Smooth muscle cell (in vitro differentiated cells): ENCODE measurements around the gene SPRYD3. TPM values are rescaled to one million over a fixed set of nuclear protein-coding genes. Genes with fewer than 3 reads are reported as not detected.
A peak's percentile ranks its signal among the peaks of the same experiment; 100 is the strongest.
"Not testable (repeated sequence)": the region's sequence is repeated elsewhere in the genome, so short reads cannot be mapped to it uniquely, and the experiment has no call there.

Experiments
- DNase-seq: peaks from one replicate; lab custom pipeline; 2025; ENCODE audit not compliant: unreplicated experiment; lab: John Stamatoyannopoulos, UW
- H2AFZ ChIP-seq: fragments of 200-600 bp; sonication (generic); 2 replicates; pipeline ENCODE4 v1.6.0; 2016; ENCODE audit warnings: antibody characterized with exemption, low read depth, mild to moderate bottlenecking
- H3F3A ChIP-seq: fragments of 200-600 bp; sonication (generic); 2 replicates; pipeline ENCODE4 v1.6.0; 2017; ENCODE audit warnings: antibody characterized with exemption, low read depth
- H3K27ac ChIP-seq: fragments of 200-600 bp; sonication (generic); 2 replicates; pipeline ENCODE4 v1.5.1; 2016; ENCODE audit warnings: low read depth, mild to moderate bottlenecking
- H3K27me3 ChIP-seq: fragments of 200-600 bp; sonication (generic); 2 replicates; pipeline ENCODE4 v1.6.1; 2016; ENCODE audit warnings: low read depth, mild to moderate bottlenecking
- H3K36me3 ChIP-seq: fragments of 200-600 bp; sonication (generic); 2 replicates; pipeline ENCODE4 v1.5.1; 2016; ENCODE audit warnings: low read depth
- H3K4me1 ChIP-seq: fragments of 200-600 bp; sonication (generic); 2 replicates; pipeline ENCODE4 v1.5.1; 2016; ENCODE audit warnings: low read depth
- H3K4me2 ChIP-seq: fragments of 200-600 bp; sonication (generic); 2 replicates; pipeline ENCODE4 v1.6.0; 2016; ENCODE audit warnings: mild to moderate bottlenecking
- H3K4me3 ChIP-seq: fragments of 200-600 bp; sonication (generic); 2 replicates; pipeline ENCODE4 v1.5.1; 2016; ENCODE audit warnings: mild to moderate bottlenecking
- H3K79me2 ChIP-seq: fragments of 200-600 bp; sonication (generic); 2 replicates; pipeline ENCODE4 v1.6.0; 2016; ENCODE audit warnings: low read depth, mild to moderate bottlenecking
- H3K9ac ChIP-seq: fragments of 200-600 bp; sonication (generic); 2 replicates; pipeline ENCODE4 v1.6.0; 2016; ENCODE audit warnings: low read depth
- H3K9me3 ChIP-seq: fragments of 200-600 bp; sonication (generic); replicated peaks from 2 replicates; pipeline ENCODE4 v1.5.1; 2016; ENCODE audit warnings: low read depth
- H4K20me1 ChIP-seq: fragments of 200-600 bp; sonication (generic); 2 replicates; pipeline ENCODE4 v1.6.0; 2016; ENCODE audit warnings: low read depth
- WGBS: methylation state at CpG from one replicate; pipeline ENCODE4 v1.1.7; 2016; ENCODE audit warnings: low lambda C conversion rate; 5-methylcytosine and 5-hydroxymethylcytosine counted together
- polyA plus RNA-seq: library from polyadenylated mRNA; unstranded; fragments of >200 nt; fragmentation: Nextera tagmentation; extraction: Ambion mirVana; gene quantifications from 2 replicates; pipeline ENCODE4 v1.2.1, GENCODE V29; 2016
- total RNA-seq: library from RNA; depleted of rRNA; stranded (reverse); fragments of >200 nt; gene quantifications from 2 replicates; pipeline ENCODE4 v1.2.3, GENCODE V29; 2014
- TF ChIP-seq, protein P1 (sequence below): fragments of 200-600 bp; sonication (generic); IDR thresholded peaks from 2 replicates; pipeline ENCODE4 v1.5.1; 2017; ENCODE audit warnings: borderline replicate concordance, mild to moderate bottlenecking, antibody characterized with exemption; ENCODE audit not compliant: insufficient read depth, poor library complexity, severe bottlenecking

The SPRYD3 gene
- total and polyA plus RNA-seq, 2 experiments from 2014 or later, result 20.2 to 57.1 TPM

DNA sequence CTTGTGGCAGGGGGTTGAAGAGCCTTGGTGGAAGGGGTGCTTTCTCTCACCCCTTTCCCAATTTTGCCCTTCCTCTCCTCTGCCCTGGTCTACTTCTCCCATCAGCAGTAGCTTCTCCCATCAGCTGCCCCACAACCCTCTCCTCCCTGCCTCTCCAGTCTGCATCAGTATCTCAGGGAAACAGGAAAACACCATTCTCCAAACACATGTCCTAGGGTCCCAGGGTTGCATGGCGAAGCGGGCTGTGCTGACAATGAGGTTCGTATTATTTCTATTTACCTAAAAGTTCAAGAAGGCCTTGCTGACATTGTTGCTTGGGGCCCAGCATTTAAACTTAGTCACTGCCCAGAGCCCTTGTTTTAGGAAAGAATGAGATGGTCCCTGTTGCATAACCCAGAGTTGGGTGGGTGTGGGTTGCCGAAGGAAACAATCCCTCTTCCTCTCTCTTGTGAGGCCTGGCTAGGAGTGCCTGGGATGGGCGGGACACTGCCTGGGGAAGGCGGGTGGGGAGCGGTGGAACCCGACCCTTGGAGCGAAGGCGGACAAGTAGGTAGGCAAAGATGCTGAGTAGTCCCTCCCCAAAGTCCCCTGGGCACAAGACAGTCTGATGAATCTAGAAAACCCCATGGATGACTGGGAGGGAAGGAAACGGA is 17.0 kb upstream of the SPRYD3 start:
- no peak overlapping the region for H3K27ac ChIP-seq
- TF ChIP-seq, protein P1, sequence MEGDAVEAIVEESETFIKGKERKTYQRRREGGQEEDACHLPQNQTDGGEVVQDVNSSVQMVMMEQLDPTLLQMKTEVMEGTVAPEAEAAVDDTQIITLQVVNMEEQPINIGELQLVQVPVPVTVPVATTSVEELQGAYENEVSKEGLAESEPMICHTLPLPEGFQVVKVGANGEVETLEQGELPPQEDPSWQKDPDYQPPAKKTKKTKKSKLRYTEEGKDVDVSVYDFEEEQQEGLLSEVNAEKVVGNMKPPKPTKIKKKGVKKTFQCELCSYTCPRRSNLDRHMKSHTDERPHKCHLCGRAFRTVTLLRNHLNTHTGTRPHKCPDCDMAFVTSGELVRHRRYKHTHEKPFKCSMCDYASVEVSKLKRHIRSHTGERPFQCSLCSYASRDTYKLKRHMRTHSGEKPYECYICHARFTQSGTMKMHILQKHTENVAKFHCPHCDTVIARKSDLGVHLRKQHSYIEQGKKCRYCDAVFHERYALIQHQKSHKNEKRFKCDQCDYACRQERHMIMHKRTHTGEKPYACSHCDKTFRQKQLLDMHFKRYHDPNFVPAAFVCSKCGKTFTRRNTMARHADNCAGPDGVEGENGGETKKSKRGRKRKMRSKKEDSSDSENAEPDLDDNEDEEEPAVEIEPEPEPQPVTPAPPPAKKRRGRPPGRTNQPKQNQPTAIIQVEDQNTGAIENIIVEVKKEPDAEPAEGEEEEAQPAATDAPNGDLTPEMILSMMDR, result no peak
- DNase-seq, result no peak
- H3K4me3 ChIP-seq, result peak overlapping the region; percentile 61
- H3F3A ChIP-seq, result peaks cover 17% of the 10 kb centered on the region
- no peaks in the 10 kb centered on the region for H3K79me2 ChIP-seq
- no peaks in the 10 kb centered on the region for H3K36me3 ChIP-seq
- 26% methylated on average over 11 of the region's 11 CpGs for WGBS
- H4K20me1 ChIP-seq, result no peaks in the 10 kb centered on the region
- no peak overlapping the region for H3K9ac ChIP-seq
- H3K9me3 ChIP-seq, result no peaks in the 10 kb centered on the region
- H3K4me2 ChIP-seq, result peak overlapping the region; percentile 97
- H2AFZ ChIP-seq, result no peak overlapping the region
- no peaks in the 10 kb centered on the region for H3K27me3 ChIP-seq
- peaks cover 31% of the 10 kb centered on the region for H3K4me1 ChIP-seq

DNA sequence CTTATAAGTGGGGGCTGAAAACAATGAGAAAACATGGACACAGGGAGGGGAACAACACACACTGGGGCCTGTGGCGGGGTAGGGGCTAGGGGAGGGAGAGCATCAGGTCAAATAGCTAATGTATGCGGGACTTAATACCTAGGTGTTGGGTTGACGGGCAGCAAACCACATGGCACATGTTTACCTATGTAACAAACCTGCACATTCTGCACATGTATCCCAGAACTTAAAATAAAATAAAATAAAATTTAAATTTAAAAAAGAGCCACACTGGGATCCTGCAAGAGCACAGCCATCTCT is 16.4 kb upstream of the SPRYD3 start:
- 97% methylated on average over 3 of the region's 3 CpGs for WGBS
- H3K27me3 ChIP-seq, H4K20me1 ChIP-seq, H3K9me3 ChIP-seq, H3K27ac ChIP-seq, H3K9ac ChIP-seq, H3K4me3 ChIP-seq, H2AFZ ChIP-seq, H3K4me2 ChIP-seq, DNase-seq, H3K79me2 ChIP-seq, H3K36me3 ChIP-seq: not testable (repeated sequence)
- peaks cover 31% of the 10 kb centered on the region for H3K4me1 ChIP-seq
- peaks cover 17% of the 10 kb centered on the region for H3F3A ChIP-seq

DNA sequence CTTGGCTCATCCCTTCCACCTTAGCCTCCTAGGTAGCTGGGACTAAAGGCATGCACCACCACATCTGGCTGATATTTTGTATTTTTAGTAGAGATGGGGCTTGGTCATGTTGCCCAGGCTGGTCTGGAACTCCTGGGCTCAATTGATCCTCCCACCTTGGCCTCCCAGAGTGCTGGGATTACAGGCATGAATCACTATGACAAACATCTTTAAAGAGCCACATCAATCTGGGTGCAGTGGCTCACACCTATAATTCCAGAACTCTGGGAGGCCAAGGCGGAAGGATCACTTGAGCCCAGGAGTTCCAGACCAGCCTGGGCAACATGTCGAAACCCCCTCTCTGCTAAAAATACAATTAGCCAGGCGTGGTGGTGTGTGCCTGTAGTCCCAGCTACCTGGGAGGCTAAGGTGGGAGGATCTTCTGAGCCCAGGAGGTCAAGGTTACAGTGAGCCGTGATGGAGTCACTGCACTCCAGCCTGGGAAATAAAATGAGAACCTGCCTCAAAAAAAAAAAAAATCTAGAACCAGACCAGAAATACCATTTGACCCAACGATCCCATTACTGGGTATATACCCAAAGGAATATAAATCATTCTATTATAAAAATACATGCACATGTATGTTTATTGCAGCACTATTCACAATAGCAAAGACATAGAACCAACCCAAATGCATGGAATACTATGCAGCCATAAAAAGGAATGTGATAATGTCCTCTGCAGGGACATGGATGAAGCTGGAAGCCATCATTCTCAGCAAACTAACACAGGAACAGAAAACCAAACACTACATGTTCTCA is 15.8 kb upstream of the SPRYD3 start:
- H3K4me2 ChIP-seq, H3K4me3 ChIP-seq, H3K79me2 ChIP-seq, DNase-seq, H3K36me3 ChIP-seq, H3K9me3 ChIP-seq, H2AFZ ChIP-seq, H3K27me3 ChIP-seq, H3K9ac ChIP-seq, H4K20me1 ChIP-seq: not testable (repeated sequence)
- peaks cover 17% of the 10 kb centered on the region for H3F3A ChIP-seq
- H3K27ac ChIP-seq, result peak overlapping the region; percentile 88
- 80% methylated on average over 5 of the region's 5 CpGs for WGBS
- peaks cover 31% of the 10 kb centered on the region for H3K4me1 ChIP-seq

DNA sequence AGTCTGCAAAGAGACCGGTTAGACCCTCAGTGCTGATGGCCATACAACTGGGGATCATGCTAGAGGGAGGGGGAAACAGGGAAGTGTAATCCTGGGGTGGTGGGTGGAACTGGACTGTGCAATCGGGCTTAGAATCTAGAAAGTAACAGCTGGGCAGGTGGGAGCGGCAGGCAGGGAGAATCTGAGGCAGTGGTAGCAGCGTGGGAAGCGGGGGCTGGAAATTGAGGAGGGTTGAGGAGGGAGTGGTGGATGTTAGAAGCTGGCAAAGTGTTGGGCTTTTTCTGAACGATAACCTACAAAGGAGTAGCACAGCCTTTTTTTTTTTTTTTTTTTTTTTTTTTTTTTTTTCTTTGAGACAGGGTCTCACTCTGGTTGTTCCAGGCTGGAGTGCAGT is 15.2 kb upstream of the SPRYD3 start:
- no peaks in the 10 kb centered on the region for H3K36me3 ChIP-seq
- no peaks in the 10 kb centered on the region for H3K79me2 ChIP-seq
- H3F3A ChIP-seq, result peaks cover 17% of the 10 kb centered on the region
- H3K27me3 ChIP-seq, result no peaks in the 10 kb centered on the region
- no peak overlapping the region for H3K4me3 ChIP-seq
- WGBS, result 76% methylated on average over 5 of the region's 6 CpGs
- no peaks in the 10 kb centered on the region for H3K9me3 ChIP-seq
- no peak overlapping the region for H3K4me2 ChIP-seq
- H3K9ac ChIP-seq, result peak overlapping the region; percentile 30
- H3K27ac ChIP-seq, result peak overlapping the region; percentile 88
- H2AFZ ChIP-seq, result no peak overlapping the region
- TF ChIP-seq, protein P1, result no peak
- H4K20me1 ChIP-seq, result no peaks in the 10 kb centered on the region
- DNase-seq, result no peak
- peaks cover 31% of the 10 kb centered on the region for H3K4me1 ChIP-seq
